ENCODE results near the gene EML6. TPM values are rescaled to one million over a fixed set of nuclear protein-coding genes. Genes with fewer than 3 reads are reported as not detected.

The EML6 gene
- polyA plus RNA-seq, 1 donor (not counting 4 experiments of a cell fraction or from before 2014, with no cell fraction given) = 0.96 TPM

GRCh38 chr2:54820558-54820957 lies 97.1 kb downstream of the EML6 start:
- TF ChIP-seq CTCF (optimal IDR thresholded peaks at IDR 0.05 in 1 of 3, IDR thresholded peaks at IDR 0.05 in 1 of 3, conservative IDR thresholded peaks at IDR 0.05 in 1 of 3; ENCODE audit: extremely low read depth in 1 of 3, insufficient read depth in 2 of 3, low read length in 3 of 3) (no peak), EZH2 (IDR thresholded peaks at IDR 0.05; ENCODE audit: low read length) (no peak)
- no peak for FAIRE-seq
- H2AFZ ChIP-seq (ENCODE audit: control insufficient read depth, low read length) = no peak overlapping the region
- no peak for DNase-seq (ENCODE audit: low read depth, low spot score)
- peaks cover 9% of the 10 kb centered on the region for H3K4me1 ChIP-seq (ENCODE audit: control insufficient read depth, extremely low read depth, insufficient read depth, low read length)
- no peak overlapping the region for H3K27ac ChIP-seq (ENCODE audit: control insufficient read depth, insufficient read depth, low read length)
- H3K79me2 ChIP-seq (ENCODE audit: control insufficient read depth, insufficient read depth, low read length) = no peaks in the 10 kb centered on the region
- H3K36me3 ChIP-seq (ENCODE audit: control insufficient read depth in 2 of 2, extremely low read depth in 1 of 2, insufficient read depth in 2 of 2, low read length in 2 of 2) = no peaks in the 10 kb centered on the region
- H3K27me3 ChIP-seq (ENCODE audit: control insufficient read depth, extremely low read depth, insufficient read depth, low read length) = no peaks in the 10 kb centered on the region
- no peaks in the 10 kb centered on the region for H3K9me3 ChIP-seq (ENCODE audit: control insufficient read depth, low read depth, low read length)
- no peak overlapping the region for H3K4me3 ChIP-seq (ENCODE audit: control insufficient read depth in 2 of 3, extremely low read depth in 1 of 3, insufficient read depth in 2 of 3, low read depth in 1 of 3, low read length in 3 of 3)
- H3K9me1 ChIP-seq (ENCODE audit: control insufficient read depth, extremely low read depth, insufficient read depth, low read length) = no peaks in the 10 kb centered on the region
- H3K9ac ChIP-seq (ENCODE audit: control insufficient read depth, extremely low read depth, insufficient read depth, low read length) = no peak overlapping the region
- no peak overlapping the region for H3K4me2 ChIP-seq (ENCODE audit: control insufficient read depth, extremely low read depth, insufficient read depth, low read depth, low read length)
- H4K20me1 ChIP-seq (ENCODE audit: control insufficient read depth, extremely low read depth, insufficient read depth, low read length) = no peaks in the 10 kb centered on the region
- dilution Hi-C loops (cut with MboI; ENCODE audit: extremely low pct_ligation_motif_present, low sequenced_read_pairs) = no loop called here

GRCh38 chr2:54824567-54824966 lies 101.1 kb downstream of the EML6 start:
- Histone ChIP-seq H3K79me2 (ENCODE audit: control insufficient read depth, insufficient read depth, low read length) (no peaks in the 10 kb centered on the region), H3K9ac (ENCODE audit: control insufficient read depth, extremely low read depth, insufficient read depth, low read length) (no peak overlapping the region), H3K4me1 (ENCODE audit: control insufficient read depth, extremely low read depth, insufficient read depth, low read length) (no peaks in the 10 kb centered on the region), H3K9me1 (ENCODE audit: control insufficient read depth, extremely low read depth, insufficient read depth, low read length) (no peaks in the 10 kb centered on the region), H3K27me3 (ENCODE audit: control insufficient read depth, extremely low read depth, insufficient read depth, low read length) (no peaks in the 10 kb centered on the region), H2AFZ (ENCODE audit: control insufficient read depth, low read length) (no peak overlapping the region), H3K36me3 (ENCODE audit: control insufficient read depth in 2 of 2, extremely low read depth in 1 of 2, insufficient read depth in 2 of 2, low read length in 2 of 2) (no peaks in the 10 kb centered on the region), H3K4me2 (ENCODE audit: control insufficient read depth, extremely low read depth, insufficient read depth, low read depth, low read length) (no peak overlapping the region), H3K4me3 (ENCODE audit: control insufficient read depth in 2 of 3, extremely low read depth in 1 of 3, insufficient read depth in 2 of 3, low read depth in 1 of 3, low read length in 3 of 3) (no peak overlapping the region), H3K27ac (ENCODE audit: control insufficient read depth, insufficient read depth, low read length) (no peak overlapping the region), H4K20me1 (ENCODE audit: control insufficient read depth, extremely low read depth, insufficient read depth, low read length) (no peaks in the 10 kb centered on the region), H3K9me3 (ENCODE audit: control insufficient read depth, low read depth, low read length) (no peaks in the 10 kb centered on the region)
- no peak for TF ChIP-seq CTCF (optimal IDR thresholded peaks at IDR 0.05 in 1 of 3, IDR thresholded peaks at IDR 0.05 in 1 of 3, conservative IDR thresholded peaks at IDR 0.05 in 1 of 3; ENCODE audit: extremely low read depth in 1 of 3, insufficient read depth in 2 of 3, low read length in 3 of 3)
- TF ChIP-seq EZH2 (IDR thresholded peaks at IDR 0.05; ENCODE audit: low read length) = no peak
- no peak for DNase-seq (ENCODE audit: low read depth, low spot score)
- dilution Hi-C loops (cut with MboI; ENCODE audit: extremely low pct_ligation_motif_present, low sequenced_read_pairs) = no loop called here
- no peak for FAIRE-seq

Data from keratinocyte (primary cell).